NCI-H2227 treated with DMSO at 0.1 percent for 48 hours (cell line): ENCODE results near the gene EIF5A.
"Not testable (repeated sequence)": the region's sequence is repeated elsewhere in the genome, so short reads cannot be mapped to it uniquely, and the experiment has no call there.

Experiments used
- DNase-seq: peaks from one replicate; lab custom pipeline; 2025; lab: John Stamatoyannopoulos, UW

Gene EIF5A

DNA sequence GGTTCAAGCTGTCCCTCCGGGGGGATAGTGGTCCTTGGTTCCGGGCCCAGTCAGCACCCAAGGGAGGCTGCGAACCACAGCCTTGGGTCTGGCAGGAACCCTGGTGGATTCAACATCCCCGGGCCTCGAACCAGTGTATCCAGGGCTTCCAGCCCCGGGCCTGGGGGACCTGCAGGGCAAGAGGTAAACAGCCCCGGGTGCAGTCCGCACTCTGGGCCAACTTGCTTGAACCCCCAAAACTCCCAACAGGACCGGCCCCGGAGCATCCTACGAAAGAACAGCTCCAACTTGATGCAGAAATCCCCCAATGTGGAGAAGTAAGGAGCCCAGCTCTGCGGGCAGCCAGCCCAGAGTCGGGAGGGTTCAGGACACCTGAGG is 23.2 kb downstream of the EIF5A start:
- DNase-seq = no peak

DNA sequence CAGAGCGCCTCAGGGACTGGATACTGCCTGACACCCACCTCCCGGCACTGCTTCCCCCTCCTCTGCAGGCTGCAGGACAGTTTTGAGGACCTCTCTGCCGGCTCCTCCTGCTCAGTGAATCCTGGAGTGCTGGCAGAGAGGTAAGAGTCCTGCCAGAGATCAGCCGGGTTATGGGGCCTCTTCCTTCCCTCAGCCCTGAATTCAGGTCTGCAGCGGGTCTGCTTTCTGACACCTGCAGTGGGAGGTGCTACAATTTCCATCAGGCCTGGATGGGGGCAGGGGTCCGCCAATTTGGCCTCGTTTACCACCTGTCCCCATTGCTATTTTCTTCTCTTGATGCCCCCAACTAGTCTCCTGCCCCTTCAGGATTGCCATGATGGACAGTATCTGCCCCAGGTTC is 24.7 kb downstream of the EIF5A start:
- no peak for DNase-seq

DNA sequence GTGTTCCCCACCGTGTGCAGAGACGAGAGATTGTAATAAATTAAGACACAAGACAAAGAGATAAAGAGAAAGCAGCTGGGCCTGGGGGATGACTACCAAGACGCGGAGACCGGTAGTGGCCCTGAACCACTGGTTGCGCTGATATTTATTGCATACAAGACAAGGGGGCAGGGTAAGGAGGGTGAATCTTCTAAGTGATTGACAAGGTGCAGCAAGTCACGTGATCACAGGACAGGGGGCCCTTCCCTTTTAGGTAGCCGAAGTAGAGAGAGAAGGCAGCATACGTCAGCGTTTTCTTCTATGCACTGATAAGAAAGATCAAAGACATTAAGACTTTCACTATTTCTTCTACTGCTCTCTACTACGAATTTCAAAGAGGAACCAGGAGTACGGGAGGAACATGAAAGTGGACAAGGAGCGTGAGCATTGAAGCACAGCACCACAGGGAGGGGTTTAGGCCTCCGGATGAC is 25.2 kb downstream of the EIF5A start:
- DNase-seq = not testable (repeated sequence)

DNA sequence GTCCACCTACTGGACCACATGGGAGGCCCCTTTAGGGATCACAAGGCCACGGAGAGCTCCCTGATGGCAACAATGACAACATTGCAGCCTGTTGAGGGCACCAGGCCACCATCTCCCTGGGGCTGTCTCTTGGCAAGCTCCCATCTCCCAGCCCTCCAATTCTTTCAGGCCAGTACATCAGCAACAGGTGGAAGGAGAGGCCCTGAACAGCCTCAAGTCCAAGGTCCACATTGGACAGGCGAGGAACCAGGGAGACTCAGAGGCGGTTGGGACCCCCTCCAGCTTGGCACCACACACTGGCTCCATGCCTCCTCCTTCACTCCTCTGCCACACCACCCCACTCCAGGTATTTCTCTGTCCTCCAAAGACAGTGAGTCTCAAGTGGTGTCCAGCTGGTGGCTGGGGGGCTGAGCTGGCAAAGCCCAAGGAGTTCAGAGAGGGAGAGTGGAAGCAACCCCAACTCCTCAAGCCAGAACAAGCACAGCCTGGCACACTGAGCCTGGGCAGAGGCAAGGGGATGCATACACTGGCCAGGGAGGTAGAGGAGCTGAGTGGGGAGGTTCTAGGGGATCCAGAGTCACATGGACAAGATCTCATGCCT is 27.6 kb downstream of the EIF5A start:
- DNase-seq = no peak

DNA sequence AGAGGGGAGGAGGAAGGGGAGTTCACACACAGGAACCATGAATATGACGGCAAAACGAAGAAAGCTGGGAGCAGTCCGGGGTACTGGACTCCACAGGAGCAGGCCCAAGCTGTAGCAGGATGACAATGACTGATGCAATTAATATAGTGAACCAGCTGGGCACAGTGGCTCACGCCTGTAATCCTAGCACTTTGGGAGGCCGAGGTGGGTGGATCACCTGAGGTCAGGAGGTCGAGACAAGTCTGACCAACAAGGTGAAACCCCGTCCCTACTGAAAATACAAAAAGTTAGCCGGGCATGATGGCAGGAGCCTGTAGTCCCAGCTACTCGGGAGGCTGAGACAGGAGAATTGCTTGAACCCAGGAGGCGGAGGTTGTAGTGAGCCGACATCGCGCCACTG is 28.3 kb downstream of the EIF5A start:
- not testable (repeated sequence) for DNase-seq

DNA sequence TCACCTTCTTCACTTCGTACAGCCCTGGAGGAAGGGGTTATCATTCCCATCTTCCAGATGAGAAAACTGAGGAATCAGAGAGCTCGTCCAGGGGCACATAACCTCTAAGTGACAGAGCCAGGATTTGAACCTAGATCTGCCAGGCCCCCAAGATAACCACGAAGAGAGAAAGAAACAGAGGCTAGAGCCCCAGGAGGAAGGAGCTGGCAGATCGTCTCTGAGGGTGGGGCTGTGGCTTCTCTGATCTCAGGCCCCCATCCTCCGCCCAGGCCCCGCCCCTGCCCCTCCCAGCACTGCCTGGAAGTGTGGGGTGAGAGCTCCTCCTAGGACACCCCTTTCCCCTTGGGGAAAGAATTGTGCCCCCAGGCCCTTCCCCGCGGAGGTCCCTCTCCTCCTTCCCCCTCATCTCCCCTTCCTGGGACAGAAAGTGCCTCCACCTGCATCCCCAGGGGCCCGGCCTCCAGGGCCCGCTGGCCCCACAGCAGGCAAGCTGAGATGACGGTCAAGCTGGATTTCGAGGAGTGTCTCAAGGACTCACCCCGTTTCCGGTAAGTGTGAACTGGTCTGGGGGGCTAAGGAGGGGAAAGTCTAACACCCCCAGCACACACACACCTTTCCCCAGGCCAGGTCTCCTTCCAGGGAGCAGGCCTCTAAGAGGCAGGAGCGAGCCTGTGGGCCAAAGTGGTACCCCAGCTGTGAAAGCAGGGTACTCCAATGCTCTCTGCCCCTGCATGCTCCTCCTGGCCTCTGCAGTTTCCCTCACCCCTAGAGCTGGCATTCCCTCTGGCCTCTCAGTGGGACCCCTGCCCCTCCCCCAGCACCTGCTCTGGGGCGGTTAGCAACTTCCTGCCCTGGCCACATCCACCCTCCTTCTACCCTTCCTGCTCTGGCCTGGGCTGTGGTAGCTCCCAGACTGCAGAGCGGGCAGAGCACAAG is 29.1 kb downstream of the EIF5A start, which contains the start of gene ACAP1:
ACAP1 (plus strand) TSS at position 290 of the 936 bp plus-strand sequence; CDS start at position 496, 206 bp downstream.
- no peak for DNase-seq

DNA sequence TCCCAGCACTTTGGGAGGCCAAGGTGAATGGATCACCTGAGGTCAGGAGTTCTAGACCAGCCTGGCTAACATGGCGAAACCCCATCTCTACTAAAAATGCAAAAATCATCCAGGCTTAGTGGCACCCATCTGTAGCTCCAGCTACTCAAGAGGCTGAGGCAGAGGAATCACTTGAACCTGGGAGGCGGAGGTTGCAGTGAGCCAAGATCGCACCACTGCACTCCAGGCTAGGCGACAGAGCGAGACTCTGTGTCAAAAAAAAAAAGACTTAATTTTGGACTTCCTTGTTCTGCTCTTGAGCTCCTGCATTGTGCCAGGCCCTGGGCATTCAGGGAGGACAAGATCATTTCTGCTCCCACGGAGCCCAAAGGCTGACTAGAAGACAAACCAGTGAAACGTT is 30.2 kb downstream of the EIF5A start:
- not testable (repeated sequence) for DNase-seq

DNA sequence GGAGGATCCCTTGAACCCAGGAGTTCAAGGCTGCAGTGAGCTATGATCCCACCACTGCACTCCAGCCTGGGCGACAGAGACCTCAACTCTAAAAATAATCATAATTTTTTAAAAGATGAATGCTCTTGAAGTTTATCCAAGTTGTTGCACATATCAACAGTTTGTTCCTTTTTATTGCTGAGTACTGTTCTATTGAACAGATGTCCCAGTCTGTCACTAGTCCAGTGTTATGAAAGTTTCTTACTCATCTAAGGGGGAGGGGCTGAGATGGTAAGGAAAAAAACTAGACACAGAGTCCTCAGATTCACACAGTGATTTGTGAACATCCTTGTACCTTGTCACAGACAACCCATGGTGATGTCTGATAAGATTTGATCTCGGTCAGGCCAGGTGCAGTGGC is 32.8 kb downstream of the EIF5A start:
- no peak for DNase-seq

DNA sequence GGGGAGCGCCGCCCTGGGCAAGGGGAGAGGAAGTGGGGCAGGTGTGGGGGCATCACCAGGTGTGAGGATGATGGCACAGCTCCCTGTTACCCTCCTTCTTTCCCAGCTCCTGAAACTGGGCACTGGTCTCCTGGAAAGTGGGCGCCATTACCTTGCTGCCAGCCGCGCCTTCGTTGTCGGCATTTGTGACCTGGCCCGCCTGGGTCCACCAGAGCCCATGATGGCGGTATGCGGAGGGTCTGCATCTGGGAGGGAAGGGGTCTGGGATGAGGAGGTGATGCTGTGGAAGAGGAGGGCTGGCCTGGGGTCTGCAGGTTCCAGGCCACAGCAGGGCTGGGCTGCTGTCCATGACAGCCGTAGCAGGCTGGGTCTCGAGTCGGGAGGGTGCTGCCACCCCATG is 34.4 kb downstream of the EIF5A start:
- DNase-seq = no peak

DNA sequence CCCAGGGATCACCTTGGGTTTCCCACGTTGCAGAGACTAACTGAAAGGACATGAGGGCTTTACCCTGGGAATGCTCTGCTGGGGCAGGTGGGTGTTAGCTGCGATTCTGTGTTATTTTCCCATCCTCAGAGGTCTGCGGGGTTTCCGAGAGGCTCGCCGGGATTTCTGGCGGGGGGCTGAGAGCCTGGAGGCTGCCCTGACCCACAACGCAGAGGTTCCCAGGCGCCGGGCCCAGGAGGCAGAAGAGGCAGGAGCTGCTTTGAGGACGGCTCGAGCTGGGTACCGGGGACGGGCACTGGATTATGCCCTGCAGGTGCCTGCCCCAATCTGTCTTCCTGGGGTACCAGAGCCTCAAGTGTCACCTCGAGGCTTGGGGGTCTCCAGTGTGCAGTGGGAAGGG is 35.8 kb downstream of the EIF5A start:
- no peak for DNase-seq

DNA sequence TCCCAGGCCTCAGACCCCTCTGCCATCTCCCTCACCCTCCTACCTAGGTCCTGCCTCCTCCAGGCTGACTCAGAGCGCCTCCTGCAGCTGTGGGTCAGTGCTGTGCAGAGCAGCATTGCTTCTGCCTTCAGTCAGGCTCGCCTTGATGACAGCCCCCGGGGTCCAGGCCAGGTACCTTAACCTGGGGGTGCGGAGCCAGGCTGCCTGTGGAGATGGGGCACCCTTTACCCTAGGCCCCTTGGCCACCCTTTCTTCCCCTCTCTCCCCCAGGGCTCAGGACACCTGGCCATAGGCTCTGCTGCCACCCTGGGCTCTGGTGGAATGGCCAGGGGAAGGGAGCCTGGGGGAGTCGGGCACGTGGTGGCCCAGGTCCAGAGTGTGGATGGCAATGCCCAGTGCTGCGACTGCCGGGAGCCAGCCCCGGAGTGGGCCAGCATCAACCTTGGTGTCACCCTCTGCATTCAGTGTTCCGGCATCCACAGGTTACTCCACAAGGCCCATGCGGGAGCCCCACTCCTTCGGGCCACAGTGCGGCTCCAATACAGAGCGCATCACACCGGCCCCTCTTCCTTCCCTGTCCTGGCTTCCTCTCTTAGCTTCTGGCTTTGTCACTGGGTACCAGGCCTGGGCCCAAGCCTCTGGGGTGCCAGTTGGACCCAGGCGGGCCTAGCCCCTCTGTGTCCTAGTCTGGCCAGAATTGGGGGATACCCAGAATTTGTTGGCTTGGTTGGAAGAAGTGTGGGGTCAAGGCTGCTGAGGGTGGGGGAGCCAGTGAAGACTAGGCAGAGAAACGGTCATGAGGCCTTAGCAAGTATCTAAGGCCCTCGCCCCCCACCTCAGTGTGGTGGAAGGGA is 39.6 kb downstream of the EIF5A start:
- no peak for DNase-seq

DNA sequence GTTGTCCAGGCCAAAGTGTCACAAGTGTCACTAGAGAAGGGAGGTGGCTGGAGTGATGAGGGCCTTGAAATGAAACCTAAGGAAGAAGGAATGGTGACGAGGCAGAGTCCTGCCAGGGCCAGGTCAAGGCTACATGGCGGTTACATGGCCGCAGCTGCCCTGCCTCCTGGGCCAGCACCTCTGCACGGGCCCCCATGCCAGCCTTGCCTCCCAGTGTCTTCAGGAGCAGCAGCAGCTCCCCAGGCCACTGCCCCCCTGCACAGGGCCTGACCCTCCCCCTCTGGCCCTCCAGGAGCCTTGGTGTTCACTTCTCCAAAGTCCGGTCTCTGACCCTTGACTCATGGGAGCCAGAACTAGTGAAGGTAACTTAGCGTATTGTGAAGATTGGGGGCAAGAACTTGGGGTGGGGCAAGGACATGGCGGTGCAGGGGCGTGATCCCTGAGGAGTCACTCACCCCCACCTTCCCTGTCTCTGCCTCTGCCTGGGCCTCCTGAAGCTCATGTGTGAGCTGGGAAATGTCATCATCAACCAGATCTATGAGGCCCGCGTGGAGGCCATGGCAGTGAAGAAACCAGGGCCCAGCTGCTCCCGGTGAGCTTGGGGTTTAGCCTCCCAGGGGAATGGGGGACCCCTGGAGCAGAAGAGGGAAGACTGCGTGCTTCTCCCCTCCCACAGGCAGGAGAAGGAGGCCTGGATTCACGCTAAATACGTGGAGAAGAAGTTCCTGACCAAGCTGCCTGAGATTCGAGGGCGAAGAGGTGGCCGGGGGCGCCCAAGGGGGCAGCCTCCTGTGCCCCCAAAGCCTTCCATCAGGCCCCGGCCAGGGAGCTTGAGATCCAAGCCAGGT is 40.4 kb downstream of the EIF5A start:
- no peak for DNase-seq

DNA sequence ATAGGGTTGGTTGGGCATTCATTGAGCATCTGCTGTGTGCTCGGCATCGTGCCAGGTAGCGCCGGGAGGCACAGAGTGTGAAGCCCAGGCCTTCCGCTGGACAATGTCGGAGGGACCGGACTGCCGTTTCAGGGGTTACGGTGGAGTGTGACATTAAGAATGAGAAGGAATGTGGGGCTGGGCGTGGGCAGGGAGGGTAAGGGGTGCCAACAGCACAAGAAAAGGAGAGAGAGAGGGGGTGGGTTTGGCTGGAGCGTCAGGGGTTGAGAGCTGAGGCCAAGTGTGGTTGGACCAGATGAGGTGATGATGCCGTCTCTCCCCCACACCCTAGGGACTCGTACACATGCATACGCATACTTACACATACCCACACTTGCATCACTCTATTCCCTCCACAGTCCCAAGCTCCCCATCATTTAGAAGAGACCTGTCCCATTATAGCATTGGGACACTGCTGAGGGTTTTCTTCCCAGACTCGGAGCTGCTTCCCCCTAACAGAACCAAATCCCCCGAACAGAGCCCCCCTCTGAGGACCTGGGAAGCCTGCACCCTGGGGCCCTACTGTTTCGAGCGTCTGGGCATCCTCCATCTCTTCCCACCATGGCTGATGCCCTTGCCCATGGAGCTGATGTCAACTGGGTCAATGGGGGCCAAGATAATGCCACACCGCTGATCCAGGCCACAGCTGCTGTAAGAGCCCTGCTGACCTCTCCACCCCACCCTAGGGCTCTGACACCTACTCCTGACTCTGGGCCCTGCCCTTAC is 41.2 kb downstream of the EIF5A start:
- DNase-seq = no peak

DNA sequence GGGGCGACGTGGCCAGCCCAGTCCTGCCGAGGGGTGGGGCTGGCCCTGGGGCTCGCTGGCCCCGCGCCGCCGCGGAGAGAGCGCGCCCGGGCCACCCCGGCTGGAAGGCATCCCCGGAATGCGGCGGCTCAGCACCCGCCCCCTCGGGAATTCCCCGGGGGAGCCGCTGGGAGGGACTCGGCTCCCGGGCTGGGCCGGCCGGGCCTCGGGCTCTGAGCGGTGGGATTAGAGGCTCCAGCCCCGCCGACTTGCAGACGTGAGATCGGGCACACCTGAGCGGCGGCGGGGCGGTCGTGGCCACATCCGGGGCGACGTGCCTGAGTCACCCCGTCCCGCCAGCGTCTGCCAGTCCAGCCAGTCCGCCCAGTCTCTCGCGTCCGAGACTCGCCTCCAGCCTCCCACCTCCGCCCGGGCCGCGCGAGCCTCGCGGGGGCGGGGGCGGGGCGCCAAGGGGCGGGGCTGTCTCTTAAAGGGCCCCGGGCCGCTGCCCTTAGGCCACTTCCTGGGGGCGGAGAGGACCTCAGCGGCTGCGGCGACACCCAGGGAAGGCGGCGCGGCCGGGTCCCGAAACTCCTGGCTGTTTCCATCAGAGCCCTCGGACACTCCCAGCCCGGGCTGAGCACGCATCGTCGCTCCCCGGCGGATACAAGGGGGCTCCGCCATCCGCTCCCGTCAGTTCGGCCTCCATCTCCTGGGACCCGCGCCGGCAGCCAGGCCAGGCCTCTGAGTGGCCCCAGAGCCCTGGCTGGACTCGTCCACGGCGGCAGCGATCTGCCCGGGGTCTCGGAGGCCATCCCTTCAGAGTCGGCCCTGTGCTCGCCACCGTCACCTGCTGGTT is 44.5 kb downstream of the EIF5A start, which contains the start of gene KCTD11:
KCTD11 (plus strand) TSS at position 498 of the 838 bp plus-strand sequence.
- DNase-seq = peak; percentile 17

DNA sequence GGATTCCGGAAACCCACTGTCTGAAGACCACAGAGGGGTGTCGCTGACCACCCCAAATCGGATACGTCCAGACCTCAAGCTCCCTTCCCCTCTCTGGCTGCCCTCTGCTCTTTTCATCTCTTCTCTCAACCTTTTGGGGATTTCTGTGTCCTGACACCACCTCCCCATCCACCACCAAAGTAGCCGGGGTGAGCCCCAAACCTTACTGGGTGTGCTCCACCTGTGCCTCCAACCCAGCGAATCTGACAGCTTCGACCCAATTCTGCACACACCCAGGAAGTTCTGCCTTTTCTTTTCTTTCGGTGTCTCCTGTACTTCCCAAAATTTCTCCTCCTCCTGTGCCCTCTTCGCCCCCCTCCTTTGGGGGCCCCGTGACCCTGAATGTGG is 45.1 kb downstream of the EIF5A start:
- no peak for DNase-seq

DNA sequence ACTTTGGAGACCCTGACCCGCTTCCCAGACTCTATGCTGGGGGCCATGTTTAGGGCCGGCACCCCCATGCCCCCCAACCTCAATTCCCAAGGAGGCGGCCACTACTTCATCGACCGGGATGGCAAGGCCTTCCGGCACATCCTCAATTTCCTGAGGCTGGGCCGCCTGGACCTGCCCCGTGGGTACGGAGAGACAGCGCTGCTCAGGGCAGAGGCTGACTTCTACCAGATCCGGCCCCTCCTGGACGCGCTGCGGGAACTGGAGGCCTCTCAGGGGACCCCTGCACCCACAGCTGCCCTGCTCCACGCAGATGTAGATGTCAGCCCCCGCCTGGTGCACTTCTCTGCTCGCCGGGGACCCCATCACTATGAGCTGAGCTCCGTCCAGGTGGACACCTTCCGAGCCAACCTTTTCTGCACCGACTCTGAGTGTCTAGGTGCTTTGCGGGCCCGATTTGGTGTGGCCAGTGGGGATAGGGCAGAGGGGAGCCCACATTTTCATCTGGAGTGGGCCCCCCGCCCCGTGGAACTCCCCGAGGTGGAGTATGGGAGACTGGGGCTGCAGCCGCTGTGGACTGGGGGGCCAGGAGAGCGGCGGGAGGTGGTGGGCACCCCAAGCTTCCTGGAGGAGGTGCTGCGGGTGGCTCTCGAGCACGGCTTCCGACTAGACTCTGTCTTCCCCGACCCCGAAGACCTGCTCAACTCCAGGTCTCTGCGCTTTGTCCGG is 45.6 kb downstream of the EIF5A start:
- no peak for DNase-seq

DNA sequence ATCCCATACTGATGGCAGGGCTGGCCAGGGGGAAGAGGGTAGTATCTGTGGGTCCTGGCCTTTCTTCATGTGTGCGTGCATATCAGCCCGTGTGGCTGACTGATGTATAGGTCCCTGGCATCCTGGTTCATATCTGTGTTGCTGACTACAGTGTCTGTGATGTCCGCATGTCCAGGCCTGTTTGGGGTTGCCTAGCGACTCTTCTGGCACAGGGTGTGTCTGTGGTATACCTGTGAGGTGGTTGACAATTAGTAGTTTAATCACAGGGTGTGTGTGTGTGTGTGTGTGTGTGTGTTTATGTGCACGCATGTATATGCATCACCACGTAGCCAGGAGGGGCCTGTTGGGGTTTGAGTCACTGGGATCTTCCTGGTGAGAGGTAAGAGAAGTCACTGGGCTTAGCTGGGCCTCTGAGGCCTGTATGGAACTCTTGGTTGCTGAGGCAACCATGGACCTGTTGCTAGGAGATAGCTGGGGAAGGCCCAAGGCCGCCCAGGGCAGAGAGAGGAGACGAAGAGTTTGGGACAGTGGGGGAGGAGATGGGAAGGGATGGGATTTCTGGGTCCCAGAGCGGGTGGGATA is 46.9 kb downstream of the EIF5A start:
- no peak for DNase-seq

DNA sequence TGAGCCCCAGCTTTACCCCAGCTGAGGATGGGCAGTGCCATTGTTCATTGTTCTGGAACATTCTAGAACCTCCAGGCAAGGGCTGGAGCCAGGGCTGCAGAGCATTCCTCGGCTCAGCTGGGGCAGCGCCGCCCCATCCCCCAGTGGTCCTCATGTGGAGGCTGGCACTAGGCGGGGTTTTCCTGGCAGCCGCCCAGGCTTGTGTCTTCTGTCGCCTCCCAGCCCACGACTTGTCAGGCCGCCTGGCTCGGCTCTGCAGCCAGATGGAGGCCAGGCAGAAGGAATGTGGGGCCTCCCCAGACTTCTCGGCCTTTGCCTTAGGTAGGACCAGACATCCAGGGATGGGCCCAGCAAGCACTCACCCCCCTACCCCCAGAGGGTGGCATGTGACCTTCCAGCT is 47.6 kb downstream of the EIF5A start, which contains the start of gene TMEM95:
TMEM95 (plus strand) TSS at position 104 of the 400 bp plus-strand sequence; CDS start at position 153, 49 bp downstream.
- DNase-seq = no peak
